HCT116 (cell line): ENCODE data around the gene CYP11A1. TPM values are rescaled to one million over a fixed set of nuclear protein-coding genes. Genes with fewer than 3 reads are reported as not detected.

ENCODE experiments used
- ATAC-seq: fragments of 200-7000 bp; cut with Tn5 transposase; 2 replicates; pipeline ENCODE4 v1.9.1; 2020; ENCODE audit warnings: mild to moderate bottlenecking, moderate library complexity
- BruUV-seq: library from RNA; stranded (reverse); fragments of 400-500 nt; replicated peaks from 2 replicates; lab custom pipeline; 2021; lab: Mats Ljungman, UMichigan
- CTCF ChIA-PET: fragments of 300-600 bp; sonication (Branson Sonifier 250); formaldehyde crosslinking; loops from one replicate; lab custom pipeline; 2021; ENCODE audit warnings: antibody characterized with exemption; lab: Charles Lee
- POLR2A ChIA-PET: fragments of 300-600, 350-600 bp; sonication (Branson Sonifier 250); formaldehyde crosslinking; loops from one replicate; lab custom pipeline; 2021; ENCODE audit warnings: antibody characterized with exemption; lab: Charles Lee
- RAD21 ChIA-PET, 2 experiments: fragments of 300-600 bp; sonication (Branson Sonifier 250); formaldehyde crosslinking; loops; one replicate each; lab custom pipeline; 2023; ENCODE audit warnings: low total read pairs in 2 of 2; ENCODE audit not compliant: uncharacterized antibody in 2 of 2, unreplicated experiment in 2 of 2, low non-redundant PET in 1 of 2; lab: Charles Lee
- DNase-seq: peaks from one replicate; pipeline ENCODE4 v3.0.0-alpha.2; 2010; ENCODE audit warnings: low read depth, low spot score
- H2AFZ ChIP-seq: fragments of 200-600 bp; shearing (Covaris generic), sonication (generic); 2 replicates; pipeline ENCODE4 v1.6.1; 2017; ENCODE audit warnings: low read depth, mixed run types, mixed read lengths, antibody characterized with exemption, low read length; ENCODE audit not compliant: poor library complexity, severe bottlenecking
- H3K27ac ChIP-seq: 2 replicates; pipeline ENCODE4 v1.5.1; 2012; ENCODE audit warnings: low read depth, low read length
- H3K27me3 ChIP-seq: fragments of 200-600 bp; sonication (generic); 2 replicates; pipeline ENCODE4 v1.6.1; 2016; ENCODE audit warnings: mixed run types, low read length, mixed read lengths; ENCODE audit not compliant: insufficient read depth
- H3K36me3 ChIP-seq, 2 experiments: fragments of 200-500 bp in 1 of 2; fragments of 200-600 bp in 1 of 2; sonication (Bioruptor generic) in 1 of 2; sonication (generic) in 1 of 2; 2 replicates each; pipeline versions ENCODE4 v1.5.1 to v1.6.1; 2014 to 2016; ENCODE audit warnings: low read length in 2 of 2, inconsistent platforms in 1 of 2, mixed read lengths in 1 of 2, mixed run types in 1 of 2; ENCODE audit not compliant: insufficient read depth in 2 of 2, control insufficient read depth in 1 of 2
- H3K4me1 ChIP-seq, 2 experiments: fragments of 200-600 bp in 1 of 2; sonication (generic) in 1 of 2; 2 replicates each; pipeline versions ENCODE4 v1.5.1 to v1.6.1; 2012 to 2017; ENCODE audit warnings: low read length in 2 of 2, inconsistent platforms in 1 of 2, mild to moderate bottlenecking in 1 of 2, mixed read lengths in 1 of 2, mixed run types in 1 of 2, moderate library complexity in 1 of 2; ENCODE audit not compliant: insufficient read depth in 2 of 2, control insufficient read depth in 1 of 2
- H3K4me2 ChIP-seq: fragments of 200-600 bp; sonication (generic); 2 replicates; pipeline ENCODE4 v1.6.1; 2017; ENCODE audit warnings: mixed run types, low read length, mixed read lengths
- H3K4me3 ChIP-seq, 2 experiments: fragments of 200-600 bp in 1 of 2; sonication (generic) in 1 of 2; replicated peaks in 1 of 2; 2 replicates each; pipeline ENCODE4 v1.5.1; 2011 to 2016; ENCODE audit warnings: low read length in 2 of 2, control low read depth in 1 of 2, low read depth in 1 of 2, mild to moderate bottlenecking in 1 of 2, mixed read lengths in 1 of 2, mixed run types in 1 of 2
- H3K79me2 ChIP-seq: fragments of 200-600 bp; sonication (generic); 2 replicates; pipeline ENCODE4 v1.6.1; 2017; ENCODE audit warnings: mild to moderate bottlenecking, mixed run types, low read length, moderate library complexity, mixed read lengths; ENCODE audit not compliant: insufficient read depth
- H3K9ac ChIP-seq: fragments of 200-600 bp; sonication (generic); 2 replicates; pipeline ENCODE4 v1.6.1; 2016; ENCODE audit warnings: low read length, mixed read lengths
- H3K9me2 ChIP-seq: fragments of 200-600 bp; sonication (generic), shearing (Covaris generic); 2 replicates; pipeline ENCODE4 v1.6.1; 2017; ENCODE audit warnings: mixed run types, mild to moderate bottlenecking, moderate library complexity; ENCODE audit not compliant: insufficient read depth
- H3K9me3 ChIP-seq, 2 experiments: fragments of 200-500 bp in 1 of 2; fragments of 200-600 bp in 1 of 2; sonication (Bioruptor generic) in 1 of 2; sonication (generic) in 1 of 2; 2 replicates each; pipeline ENCODE4 v1.6.1; 2014 to 2017; ENCODE audit warnings: low read length in 2 of 2, mixed read lengths in 2 of 2, inconsistent platforms in 1 of 2, low read depth in 1 of 2, mild to moderate bottlenecking in 1 of 2, mixed run types in 1 of 2, moderate library complexity in 1 of 2; ENCODE audit not compliant: control insufficient read depth in 1 of 2, insufficient read depth in 1 of 2
- H4K20me1 ChIP-seq: fragments of 200-600 bp; sonication (generic), shearing (Covaris generic); 2 replicates; pipeline ENCODE4 v1.6.1; 2017; ENCODE audit warnings: mixed run types, mild to moderate bottlenecking, moderate library complexity; ENCODE audit not compliant: insufficient read depth
- CBX3 ChIP-seq: IDR thresholded peaks from 2 replicates; pipeline ENCODE4 v1.6.1; 2012; ENCODE audit warnings: low read depth
- EGR1 ChIP-seq: IDR thresholded peaks from 2 replicates; pipeline ENCODE4 v1.6.1; 2012; ENCODE audit warnings: low read depth
- ELF1 ChIP-seq: IDR thresholded peaks from 2 replicates; pipeline ENCODE4 v1.6.1; 2012; ENCODE audit warnings: low read depth, borderline replicate concordance
- EZH2 ChIP-seq: fragments of 200-600 bp; sonication (generic); IDR thresholded peaks from 2 replicates; pipeline ENCODE4 v1.6.1; 2017; ENCODE audit warnings: antibody characterized with exemption, mixed run types
- EZH2phosphoT487 ChIP-seq: fragments of 200-600 bp; IDR thresholded peaks from 2 replicates; pipeline ENCODE4 v1.6.1; 2018; ENCODE audit warnings: antibody characterized with exemption, borderline replicate concordance
- JUND ChIP-seq: IDR thresholded peaks from 2 replicates; pipeline ENCODE4 v1.6.1; 2012
- POLR2AphosphoS5 ChIP-seq: IDR thresholded peaks from 2 replicates; pipeline ENCODE4 v1.6.1; 2011; ENCODE audit warnings: mild to moderate bottlenecking, low read depth, low read length, moderate library complexity
- SIN3A ChIP-seq: IDR thresholded peaks from 2 replicates; pipeline ENCODE4 v1.6.1; 2012; ENCODE audit warnings: low read depth
- SP1 ChIP-seq: IDR thresholded peaks from 2 replicates; pipeline ENCODE4 v1.6.1; 2012; ENCODE audit warnings: low read depth
- ZFX ChIP-seq: fragments of 450-650 bp; IDR thresholded peaks from 2 replicates; pipeline ENCODE4 v1.6.1; 2017
- intact Hi-C: fragments of 100-400 bp; cut with micrococcal nuclease; formaldehyde crosslinking; loops from 2 replicates; pipeline ENCODE4 v1.10.0; 2022
- total RNA-seq: library from RNA; stranded (reverse); gene quantifications from one replicate; pipeline ENCODE4 v1.2.1, GENCODE V29; 2021; ENCODE audit not compliant: unreplicated experiment
- TF ChIP-seq, protein P1 (sequence below), 3 experiments: fragments of 200-600 bp in 1 of 3; sonication (generic) in 1 of 3; IDR thresholded peaks in 2 of 3; conservative IDR thresholded peaks in 1 of 3; 2 replicates each; pipeline ENCODE4 v1.5.1; 2012 to 2017; ENCODE audit warnings: low read depth in 2 of 3, low read length in 2 of 3, antibody characterized with exemption in 1 of 3, borderline replicate concordance in 1 of 3, control low read depth in 1 of 3, mild to moderate bottlenecking in 1 of 3, mixed read lengths in 1 of 3, mixed run types in 1 of 3, moderate library complexity in 1 of 3; ENCODE audit not compliant: insufficient read depth in 1 of 3
- TF ChIP-seq, protein P2 (sequence below): IDR thresholded peaks from 2 replicates; pipeline ENCODE4 v1.6.1; 2012
- TF ChIP-seq, protein P3 (sequence below): IDR thresholded peaks from 2 replicates; pipeline ENCODE4 v1.6.1; 2011; ENCODE audit warnings: mild to moderate bottlenecking, low read length, moderate library complexity; ENCODE audit not compliant: insufficient replicate concordance; ENCODE audit errors: extremely low read depth

CYP11A1 gene
- total RNA-seq, 1 experiment from 2014 or later, result 0.57 TPM

GRCh38 chr15:74305687-74306086 lies 61.8 kb downstream of the CYP11A1 start:
- Histone ChIP-seq H3K27ac (no peak overlapping the region), H2AFZ (no peak overlapping the region), H3K4me2 (no peak overlapping the region), H3K4me1 (peaks cover 4 to 14% of the 10 kb centered on the region in 2 experiments; a peak in 3 of 4 replicates), H3K27me3 (peaks cover 18% of the 10 kb centered on the region; the same call in 1 of the 2 replicates), H3K4me3 (no peak overlapping the region), H3K79me2 (no peaks in the 10 kb centered on the region), H3K9ac (no peak overlapping the region), H3K9me2 (no peaks in the 10 kb centered on the region), H3K36me3 (no peaks in the 10 kb centered on the region), H3K9me3 (no peaks in the 10 kb centered on the region), H4K20me1 (no peaks in the 10 kb centered on the region)
- no peak for ATAC-seq
- intact Hi-C loops, result loop anchor here (5.0 kb wide), 2 partner anchors 163 to 333 kb away; no protein-coding TSS in a partner anchor
- TF ChIP-seq POLR2AphosphoS5, result no peak
- TF ChIP-seq SP1, result no peak
- TF ChIP-seq, protein P1, sequence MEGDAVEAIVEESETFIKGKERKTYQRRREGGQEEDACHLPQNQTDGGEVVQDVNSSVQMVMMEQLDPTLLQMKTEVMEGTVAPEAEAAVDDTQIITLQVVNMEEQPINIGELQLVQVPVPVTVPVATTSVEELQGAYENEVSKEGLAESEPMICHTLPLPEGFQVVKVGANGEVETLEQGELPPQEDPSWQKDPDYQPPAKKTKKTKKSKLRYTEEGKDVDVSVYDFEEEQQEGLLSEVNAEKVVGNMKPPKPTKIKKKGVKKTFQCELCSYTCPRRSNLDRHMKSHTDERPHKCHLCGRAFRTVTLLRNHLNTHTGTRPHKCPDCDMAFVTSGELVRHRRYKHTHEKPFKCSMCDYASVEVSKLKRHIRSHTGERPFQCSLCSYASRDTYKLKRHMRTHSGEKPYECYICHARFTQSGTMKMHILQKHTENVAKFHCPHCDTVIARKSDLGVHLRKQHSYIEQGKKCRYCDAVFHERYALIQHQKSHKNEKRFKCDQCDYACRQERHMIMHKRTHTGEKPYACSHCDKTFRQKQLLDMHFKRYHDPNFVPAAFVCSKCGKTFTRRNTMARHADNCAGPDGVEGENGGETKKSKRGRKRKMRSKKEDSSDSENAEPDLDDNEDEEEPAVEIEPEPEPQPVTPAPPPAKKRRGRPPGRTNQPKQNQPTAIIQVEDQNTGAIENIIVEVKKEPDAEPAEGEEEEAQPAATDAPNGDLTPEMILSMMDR (IDR thresholded peaks at IDR 0.05 in 2 of 3, conservative IDR thresholded peaks at IDR 0.05 in 1 of 3; ENCODE audit: borderline replicate concordance in 1 of 3, insufficient read depth in 1 of 3, low read depth in 2 of 3, low read length in 2 of 3), result no peak
- no peak for TF ChIP-seq EGR1
- TF ChIP-seq, protein P2, sequence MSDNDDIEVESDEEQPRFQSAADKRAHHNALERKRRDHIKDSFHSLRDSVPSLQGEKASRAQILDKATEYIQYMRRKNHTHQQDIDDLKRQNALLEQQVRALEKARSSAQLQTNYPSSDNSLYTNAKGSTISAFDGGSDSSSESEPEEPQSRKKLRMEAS, result no peak
- no peak for TF ChIP-seq JUND
- no peak for TF ChIP-seq EZH2phosphoT487
- TF ChIP-seq EZH2, result no peak
- TF ChIP-seq, protein P3, sequence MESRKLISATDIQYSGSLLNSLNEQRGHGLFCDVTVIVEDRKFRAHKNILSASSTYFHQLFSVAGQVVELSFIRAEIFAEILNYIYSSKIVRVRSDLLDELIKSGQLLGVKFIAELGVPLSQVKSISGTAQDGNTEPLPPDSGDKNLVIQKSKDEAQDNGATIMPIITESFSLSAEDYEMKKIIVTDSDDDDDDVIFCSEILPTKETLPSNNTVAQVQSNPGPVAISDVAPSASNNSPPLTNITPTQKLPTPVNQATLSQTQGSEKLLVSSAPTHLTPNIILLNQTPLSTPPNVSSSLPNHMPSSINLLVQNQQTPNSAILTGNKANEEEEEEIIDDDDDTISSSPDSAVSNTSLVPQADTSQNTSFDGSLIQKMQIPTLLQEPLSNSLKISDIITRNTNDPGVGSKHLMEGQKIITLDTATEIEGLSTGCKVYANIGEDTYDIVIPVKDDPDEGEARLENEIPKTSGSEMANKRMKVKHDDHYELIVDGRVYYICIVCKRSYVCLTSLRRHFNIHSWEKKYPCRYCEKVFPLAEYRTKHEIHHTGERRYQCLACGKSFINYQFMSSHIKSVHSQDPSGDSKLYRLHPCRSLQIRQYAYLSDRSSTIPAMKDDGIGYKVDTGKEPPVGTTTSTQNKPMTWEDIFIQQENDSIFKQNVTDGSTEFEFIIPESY, result no peak
- no peak for TF ChIP-seq CBX3
- no peak for TF ChIP-seq SIN3A
- TF ChIP-seq ZFX, result no peak
- no peak for TF ChIP-seq ELF1
- DNase-seq, result no peak
- CTCF ChIA-PET, result no interaction called here
- RAD21 ChIA-PET, result no interaction called here
- POLR2A ChIA-PET, result no interaction called here
- BruUV-seq, result no TSS peak
